PC-9 (cell line): Measurements from ENCODE around the gene MYCL. TPM values are rescaled to one million over a fixed set of nuclear protein-coding genes. Genes with fewer than 3 reads are reported as not detected.

Source experiments
- BruUV-seq: library from RNA; stranded (reverse); fragments of 400-500 nt; replicated peaks from 2 replicates; lab custom pipeline; 2021; lab: Mats Ljungman, UMichigan
- CTCF ChIA-PET: fragments of 300-600 bp; sonication (Branson Sonifier 250); formaldehyde crosslinking; loops from one replicate; lab custom pipeline; 2022; ENCODE audit warnings: antibody characterized with exemption; lab: Charles Lee
- POLR2A ChIA-PET: fragments of 300-600 bp; sonication (Branson Sonifier 250); formaldehyde crosslinking; loops from one replicate; lab custom pipeline; 2022; ENCODE audit warnings: antibody characterized with exemption; ENCODE audit not compliant: unreplicated experiment; lab: Charles Lee
- DNase-seq, 2 experiments: peaks; one replicate each; pipeline versions ENCODE4 v3.0.0 to v3.0.0-alpha.2; 2015 to 2022; ENCODE audit warnings: mixed read lengths in 1 of 2
- H2AFZ ChIP-seq: fragments of 200-600 bp; sonication (generic); 2 replicates; pipeline ENCODE4 v1.8.1; 2017; ENCODE audit warnings: antibody characterized with exemption
- H3F3A ChIP-seq: fragments of 200-600 bp; sonication (generic); 2 replicates; pipeline ENCODE4 v1.8.1; 2017; ENCODE audit warnings: antibody characterized with exemption, mild to moderate bottlenecking, low read depth; ENCODE audit not compliant: insufficient read depth
- H3K27ac ChIP-seq: fragments of 200-600 bp; sonication (generic); 2 replicates; pipeline ENCODE4 v1.6.1; 2016; ENCODE audit warnings: mixed run types
- H3K27me3 ChIP-seq: fragments of 200-600 bp; sonication (generic); 2 replicates; pipeline ENCODE4 v1.6.1; 2016; ENCODE audit warnings: low read depth, mixed run types; ENCODE audit not compliant: insufficient read depth
- H3K36me3 ChIP-seq: fragments of 200-600 bp; sonication (generic); 2 replicates; pipeline ENCODE4 v1.6.1; 2016; ENCODE audit warnings: low read depth, mixed run types
- H3K4me1 ChIP-seq: fragments of 200-600 bp; sonication (generic); replicated peaks from 2 replicates; pipeline ENCODE4 v1.6.1; 2016; ENCODE audit warnings: mixed run types; ENCODE audit not compliant: insufficient read depth
- H3K4me2 ChIP-seq: fragments of 200-600 bp; sonication (generic); 2 replicates; pipeline ENCODE4 v1.6.1; 2017; ENCODE audit warnings: mixed run types
- H3K4me3 ChIP-seq: fragments of 200-600 bp; sonication (generic); 2 replicates; pipeline ENCODE4 v1.6.1; 2016; ENCODE audit warnings: mixed run types
- H3K79me2 ChIP-seq: fragments of 200-600 bp; sonication (generic); 2 replicates; pipeline ENCODE4 v1.6.1; 2017; ENCODE audit warnings: low read depth, mixed run types
- H3K9me2 ChIP-seq: fragments of 200-600 bp; sonication (generic); 2 replicates; pipeline ENCODE4 v1.8.1; 2017; ENCODE audit warnings: mild to moderate bottlenecking; ENCODE audit not compliant: insufficient read depth
- H3K9me3 ChIP-seq: fragments of 200-600 bp; sonication (generic); 2 replicates; pipeline ENCODE4 v1.8.1; 2016; ENCODE audit warnings: low read depth; ENCODE audit not compliant: insufficient read depth
- H4K20me1 ChIP-seq: fragments of 200-600 bp; sonication (generic); 2 replicates; pipeline ENCODE4 v1.8.1; 2017; ENCODE audit not compliant: insufficient read depth
- CTCF ChIP-seq: fragments of 200-600 bp; sonication (generic); conservative IDR thresholded peaks from 2 replicates; pipeline ENCODE4 v1.6.1; 2017; ENCODE audit warnings: mixed run types, antibody characterized with exemption, mild to moderate bottlenecking, moderate library complexity
- EZH2 ChIP-seq: fragments of 200-600 bp; sonication (generic); IDR thresholded peaks from 2 replicates; pipeline ENCODE4 v1.8.0; 2017; ENCODE audit warnings: antibody characterized with exemption, low read depth
- intact Hi-C: fragments of 100-400 bp; cut with micrococcal nuclease; formaldehyde crosslinking; loops from one replicate; pipeline ENCODE4 v1.10.0; 2022; ENCODE audit not compliant: unreplicated experiment
- total RNA-seq: library from RNA; stranded (reverse); gene quantifications from 2 replicates; pipeline ENCODE4 v1.2.3, GENCODE V29; 2021

MYCL gene
- total RNA-seq, 1 experiment from 2014 or later = 3.8 TPM

- ChIA-PET POLR2A (no interaction called here), CTCF (no interaction called here)
- Histone ChIP-seq H3K27me3 (no peaks in the 10 kb centered on the region), H3K4me1 (peaks cover 37% of the 10 kb centered on the region), H3K9me2 (no peaks in the 10 kb centered on the region), H2AFZ (no peak overlapping the region), H3K4me2 (no peak overlapping the region), H4K20me1 (peaks cover 19% of the 10 kb centered on the region), H3K4me3 (no peak overlapping the region), H3K36me3 (peaks cover 19% of the 10 kb centered on the region; the same call in 1 of the 2 replicates), H3K9me3 (no peaks in the 10 kb centered on the region; the same call in 1 of the 2 replicates), H3F3A (peaks cover 28% of the 10 kb centered on the region), H3K79me2 (peaks cover 17% of the 10 kb centered on the region), H3K27ac (no peak overlapping the region)
- no TSS peak for BruUV-seq
- intact Hi-C loops = no loop called here
- TF ChIP-seq EZH2 = no peak
- TF ChIP-seq CTCF = no peak
- DNase-seq = no peak
Observed at GRCh38 chr1:39849203-39849602, 52.5 kb downstream of the MYCL start.

- H3K27ac ChIP-seq = no peak overlapping the region
- H3K79me2 ChIP-seq = peaks cover 11% of the 10 kb centered on the region
- peaks cover 25% of the 10 kb centered on the region for H3K4me1 ChIP-seq
- peaks cover 27% of the 10 kb centered on the region; the same call in 1 of the 2 replicates for H3K36me3 ChIP-seq
- H3F3A ChIP-seq = peaks cover 16% of the 10 kb centered on the region
- no peaks in the 10 kb centered on the region; the same call in 1 of the 2 replicates for H3K9me3 ChIP-seq
- H3K4me3 ChIP-seq = no peak overlapping the region
- intact Hi-C loops = no loop called here
- no peak overlapping the region for H3K4me2 ChIP-seq
- no peaks in the 10 kb centered on the region for H3K9me2 ChIP-seq
- no peak overlapping the region for H2AFZ ChIP-seq
- H4K20me1 ChIP-seq = peaks cover 12% of the 10 kb centered on the region
- DNase-seq = no peak
- no peaks in the 10 kb centered on the region for H3K27me3 ChIP-seq
- POLR2A ChIA-PET = no interaction called here
- TF ChIP-seq CTCF (no peak), EZH2 (no peak)
- BruUV-seq = no TSS peak
- CTCF ChIA-PET = no interaction called here
Observed at GRCh38 chr1:39847940-39848339, 53.8 kb downstream of the MYCL start.

- ChIA-PET CTCF (interaction anchor here (0.6 kb wide), 1 partner anchor 21 kb away, joined by 5 read pairs; no protein-coding TSS in a partner anchor), POLR2A (interaction anchor here (0.7 kb wide), 1 partner anchor 47 kb away, joined by 3 read pairs; no protein-coding TSS in a partner anchor)
- Histone ChIP-seq H4K20me1 (peaks cover 12% of the 10 kb centered on the region), H3K27me3 (no peaks in the 10 kb centered on the region), H3K36me3 (peaks cover 38% of the 10 kb centered on the region), H3K79me2 (peaks cover 11% of the 10 kb centered on the region), H3K9me3 (no peaks in the 10 kb centered on the region; the same call in 1 of the 2 replicates), H3K27ac (no peak overlapping the region), H3K9me2 (no peaks in the 10 kb centered on the region), H2AFZ (no peak overlapping the region), H3K4me1 (peaks cover 13% of the 10 kb centered on the region), H3K4me3 (no peak overlapping the region), H3K4me2 (no peak overlapping the region), H3F3A (peaks cover 4% of the 10 kb centered on the region; the same call in 1 of the 2 replicates)
- BruUV-seq = no TSS peak
- no peak for DNase-seq
- no peak for TF ChIP-seq EZH2
- TF ChIP-seq CTCF = no peak
- intact Hi-C loops = no loop called here
Observed at GRCh38 chr1:39846796-39847195, 54.9 kb downstream of the MYCL start.
